Measurements from ENCODE around the gene INO80B.

DNA sequence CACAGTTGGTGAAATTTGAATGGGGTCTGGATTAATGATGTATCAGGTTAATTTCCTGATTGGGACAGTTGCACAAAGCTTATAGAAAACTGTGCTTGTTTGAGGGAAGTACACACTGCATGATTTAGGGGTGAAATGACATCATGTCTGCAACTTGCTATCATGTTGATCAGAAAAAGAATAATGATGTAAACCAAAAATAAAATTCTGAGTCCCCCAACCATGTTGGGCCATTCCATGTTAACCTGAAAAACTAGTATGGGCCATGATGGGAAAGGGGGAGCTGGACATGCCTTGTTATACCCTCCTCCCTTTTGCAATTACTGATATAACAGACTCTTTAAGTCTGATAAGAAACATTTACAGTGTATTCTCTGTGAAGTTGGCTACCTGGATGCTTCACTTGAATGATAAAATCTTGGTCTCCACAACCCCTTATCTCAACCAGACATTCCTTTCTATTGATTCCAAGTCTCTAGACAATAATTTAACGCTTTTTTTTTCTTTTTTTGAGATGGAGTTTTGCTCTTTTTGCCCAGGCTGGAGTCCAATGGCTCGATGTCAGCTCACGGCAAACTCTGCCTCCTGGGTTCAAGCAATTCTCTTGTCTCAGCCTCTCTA is 4.2 kb upstream of the INO80B start:
- TF ChIP-seq POLR2A (IDR thresholded peaks at IDR 0.05; ENCODE audit: low read depth, low read length) = no peak
- no peak for TF ChIP-seq TAF1 (IDR thresholded peaks at IDR 0.05; ENCODE audit: borderline replicate concordance, low read depth, low read length)
- no peak for TF ChIP-seq POLR2AphosphoS5 (IDR thresholded peaks at IDR 0.05; ENCODE audit: low read depth, low read length)

Measured in GM12892 (cell line).